Transverse colon (tissue), 4 donors: ENCODE results near the gene EMX2. TPM values are rescaled to one million over a fixed set of nuclear protein-coding genes. Genes with fewer than 3 reads are reported as not detected.

Source experiments
- DNase-seq: peaks from one replicate; pipeline ENCODE4 v3.0.0-alpha.2; 2019
- H3K27ac ChIP-seq, 4 donors: fragments of 200-600 bp; sonication (generic); 2 replicates each; pipeline ENCODE4 v1.5.1; 2016 to 2018; ENCODE audit warnings: inconsistent platforms in 4 of 4
- H3K27me3 ChIP-seq: fragments of 200-600 bp; sonication (generic); 2 replicates; pipeline ENCODE4 v1.5.1; 2017; ENCODE audit warnings: inconsistent platforms
- H3K36me3 ChIP-seq, 4 donors: fragments of 200-600 bp; sonication (generic); 2 replicates each; pipeline ENCODE4 v1.5.1; 2017 to 2019; ENCODE audit warnings: inconsistent platforms in 4 of 4
- H3K4me1 ChIP-seq, 4 donors: fragments of 200-600 bp; sonication (generic); 2 replicates each; pipeline ENCODE4 v1.5.1; 2017 to 2020; ENCODE audit warnings: inconsistent platforms in 4 of 4
- H3K4me3 ChIP-seq, 4 donors: fragments of 200-600 bp; sonication (generic); 1 replicate in 1 of 4; 2 replicates in 3 of 4; pipeline versions ENCODE4 v1.5.1 to v1.6.1; 2017 to 2019; ENCODE audit warnings: inconsistent platforms in 4 of 4
- H3K9me3 ChIP-seq, 2 donors: fragments of 200-600 bp; sonication (generic); 2 replicates each; pipeline ENCODE4 v1.5.1; 2017 to 2019; ENCODE audit warnings: inconsistent platforms in 2 of 2
- CTCF ChIP-seq, 5 experiments: fragments of 200-600 bp in 3 of 5; fragments of 450-650 bp in 2 of 5; sonication (generic) in 3 of 5; IDR thresholded peaks; 1 replicate in 2 of 5; 2 replicates in 3 of 5; pipeline ENCODE4 v1.5.1; 2016 to 2017; ENCODE audit warnings: antibody characterized with exemption in 5 of 5, inconsistent platforms in 3 of 5, mild to moderate bottlenecking in 2 of 5, moderate library complexity in 1 of 5
- EP300 ChIP-seq: sonication (generic); formaldehyde crosslinking; IDR thresholded peaks from one replicate; pipeline ENCODE4 v1.6.1; 2017; ENCODE audit warnings: antibody characterized with exemption, low read depth
- POLR2A ChIP-seq: fragments of 450-650 bp; IDR thresholded peaks from one replicate; pipeline ENCODE4 v1.6.1; 2016; ENCODE audit warnings: antibody characterized with exemption, mild to moderate bottlenecking, moderate library complexity
- POLR2AphosphoS5 ChIP-seq, 3 donors: sonication (generic); formaldehyde crosslinking; IDR thresholded peaks; one replicate each; pipeline ENCODE4 v1.6.1; 2016; ENCODE audit warnings: antibody characterized with exemption in 3 of 3
- WGBS, 2 donors: methylation state at CpG; one replicate each; pipeline ENCODE4 v1.1.5; 2018; ENCODE audit warnings: low coverage in 1 of 2; 5-methylcytosine and 5-hydroxymethylcytosine counted together
- in situ Hi-C, 4 donors: fragments of 200-750 bp; cut with MboI; loops; one replicate each; pipeline versions ENCODE4 v1.15.0 to v1.15.1; 2017; ENCODE audit warnings: low sequenced_read_pairs in 3 of 4, low pct_ligation_motif_present in 1 of 4, low pct_unique_long_range_greater_than_20kb in 1 of 4
- intact Hi-C: fragments of 100-400 bp; cut with DNase I; formaldehyde crosslinking; loops from one replicate; pipeline ENCODE4 v1.15.1; 2023; ENCODE audit warnings: low total_unique reads
- total RNA-seq, 4 donors: library from RNA; depleted of rRNA; stranded (reverse); fragments of >200 nt; gene quantifications; one replicate each; pipeline ENCODE4 v1.1.0, GENCODE V29; 2016

The EMX2 gene
- total RNA-seq, 4 donors from 2014 or later = 0.95 TPM; not detected in 3

GRCh38 chr10:117547016-117547715 is 4.6 kb downstream of the EMX2 start:
- in situ Hi-C loops = loop anchor here in 1 of 4 donors (25.0 kb wide), 2 partner anchors 690 to 915 kb away; no protein-coding TSS in a partner anchor
- no peak overlapping the region for H3K4me3 ChIP-seq
- no peaks in the 10 kb centered on the region for H3K36me3 ChIP-seq
- peaks cover 21 to 34% (median 33%) of the 10 kb centered on the region in 4 donors for H3K4me1 ChIP-seq
- intact Hi-C loops = no loop called here
- H3K27ac ChIP-seq = no peak overlapping the region
- H3K27me3 ChIP-seq = peaks cover 100% of the 10 kb centered on the region
- no peak for DNase-seq
- TF ChIP-seq EP300 (no peak), CTCF (IDR thresholded peaks at IDR 0.05) (no peak), POLR2A (no peak), POLR2AphosphoS5 (IDR thresholded peaks at IDR 0.05) (no peak)
- no peaks in the 10 kb centered on the region for H3K9me3 ChIP-seq
- WGBS, 2 donors = 10 to 38% methylated on average over 2 to 20 of the region's 20 CpGs

GRCh38 chr10:117547716-117548668 is 5.4 kb downstream of the EMX2 start:
- DNase-seq = no peak
- intact Hi-C loops = no loop called here

GRCh38 chr10:117549100-117549585 is 6.6 kb downstream of the EMX2 start:
- in situ Hi-C loops = loop anchor here in 1 of 4 donors (25.0 kb wide), 2 partner anchors 688 to 913 kb away; no protein-coding TSS in a partner anchor
- intact Hi-C loops = no loop called here
- H3K4me3 ChIP-seq = no peak overlapping the region
- no peak for DNase-seq
- H3K9me3 ChIP-seq = no peaks in the 10 kb centered on the region
- H3K4me1 ChIP-seq = peaks cover 12 to 21% (median 20%) of the 10 kb centered on the region in 4 donors
- WGBS, 2 donors = 25 to 42% methylated on average over 6 of the region's 6 CpGs
- H3K27ac ChIP-seq = no peak overlapping the region
- H3K27me3 ChIP-seq = peaks cover 100% of the 10 kb centered on the region
- TF ChIP-seq EP300 (no peak), CTCF (IDR thresholded peaks at IDR 0.05) (no peak), POLR2A (no peak), POLR2AphosphoS5 (IDR thresholded peaks at IDR 0.05) (no peak)
- no peaks in the 10 kb centered on the region for H3K36me3 ChIP-seq

More at GRCh38 chr10:117547716-117548668, 5.4 kb downstream of the EMX2 start:
- H3K36me3 ChIP-seq = no peaks in the 10 kb centered on the region
- in situ Hi-C loops = loop anchor here in 1 of 4 donors (25.0 kb wide), 2 partner anchors 689 to 914 kb away; no protein-coding TSS in a partner anchor
- H3K9me3 ChIP-seq = no peaks in the 10 kb centered on the region
- TF ChIP-seq CTCF (IDR thresholded peaks at IDR 0.05) = no peak
- TF ChIP-seq POLR2AphosphoS5 (IDR thresholded peaks at IDR 0.05) = no peak
- no peak for TF ChIP-seq EP300
- no peak for TF ChIP-seq POLR2A
- WGBS, 2 donors = 10 to 15% methylated on average over 25 to 32 of the region's 32 CpGs
- H3K4me1 ChIP-seq = peaks cover 19 to 28% (median 27%) of the 10 kb centered on the region in 4 donors
- H3K4me3 ChIP-seq = no peak overlapping the region
- H3K27me3 ChIP-seq = peaks cover 100% of the 10 kb centered on the region
- no peak overlapping the region for H3K27ac ChIP-seq

GRCh38 chr10:117550076-117550475 is 7.5 kb downstream of the EMX2 start:
- no peak overlapping the region for H3K4me3 ChIP-seq
- H3K9me3 ChIP-seq = no peaks in the 10 kb centered on the region
- WGBS, 2 donors = 15 to 23% methylated on average over 6 of the region's 6 CpGs
- H3K27ac ChIP-seq = no peak overlapping the region
- intact Hi-C loops = no loop called here
- H3K4me1 ChIP-seq = peaks cover 5 to 12% (median 11%) of the 10 kb centered on the region in 4 donors
- in situ Hi-C loops = no loop called here
- no peaks in the 10 kb centered on the region for H3K36me3 ChIP-seq
- peaks cover 100% of the 10 kb centered on the region for H3K27me3 ChIP-seq
- no peak for TF ChIP-seq CTCF (IDR thresholded peaks at IDR 0.05)
- no peak for TF ChIP-seq EP300
- no peak for TF ChIP-seq POLR2AphosphoS5 (IDR thresholded peaks at IDR 0.05)
- TF ChIP-seq POLR2A = no peak
- DNase-seq = no peak
